Iris pigment epithelial cell (primary cell): Measurements from ENCODE around the gene KIF3B.
"Not testable (repeated sequence)": the region's sequence is repeated elsewhere in the genome, so short reads cannot be mapped to it uniquely, and the experiment has no call there.

Experiments used
- DNase-seq: peaks from one replicate; pipeline ENCODE4 v3.0.0-alpha.2; 2011; ENCODE audit warnings: low read depth

The KIF3B gene

GRCh38 chr20:32356622-32357374 lies 79.3 kb downstream of the KIF3B start:
- no peak for DNase-seq

- peak; percentile 69 for DNase-seq
Observed at GRCh38 chr20:32357375-32357868, 80.0 kb downstream of the KIF3B start.

- peak; percentile 97 for DNase-seq
Observed at GRCh38 chr20:32357869-32358631, 80.6 kb downstream of the KIF3B start, which contains the start of gene ASXL1. Gene ASXL1, plus strand, starts transcription at chr20:32358331. Its CDS starts 445 bp downstream, at chr20:32358776.

GRCh38 chr20:32358632-32358882 lies 81.1 kb downstream of the KIF3B start:
- DNase-seq = no peak

GRCh38 chr20:32358883-32359632 lies 81.6 kb downstream of the KIF3B start:
- peak; percentile 53 for DNase-seq

GRCh38 chr20:32359633-32360332 lies 82.3 kb downstream of the KIF3B start:
- no peak for DNase-seq

GRCh38 chr20:32360333-32360634 lies 82.8 kb downstream of the KIF3B start:
- no peak for DNase-seq

GRCh38 chr20:32362901-32363364 lies 85.5 kb downstream of the KIF3B start:
- DNase-seq = no peak

- no peak for DNase-seq
Observed at GRCh38 chr20:32363492-32363891, 86.0 kb downstream of the KIF3B start.

- DNase-seq = no peak
Observed at GRCh38 chr20:32364554-32365208, 87.2 kb downstream of the KIF3B start.

GRCh38 chr20:32365564-32365963 lies 88.1 kb downstream of the KIF3B start:
- no peak for DNase-seq

- no peak for DNase-seq
Observed at GRCh38 chr20:32366380-32366779, 88.9 kb downstream of the KIF3B start.

- DNase-seq = no peak
Observed at GRCh38 chr20:32368323-32368722, 90.9 kb downstream of the KIF3B start.

- peak; percentile 84 for DNase-seq
Observed at GRCh38 chr20:32368925-32369324, 91.5 kb downstream of the KIF3B start.

GRCh38 chr20:32370897-32371296 lies 93.4 kb downstream of the KIF3B start:
- no peak for DNase-seq

- no peak for DNase-seq
Observed at GRCh38 chr20:32378461-32378860, 101.0 kb downstream of the KIF3B start.

- DNase-seq = not testable (repeated sequence)
Observed at GRCh38 chr20:32380037-32380436, 102.6 kb downstream of the KIF3B start.

- DNase-seq = no peak
Observed at GRCh38 chr20:32380745-32381144, 103.3 kb downstream of the KIF3B start.

- DNase-seq = no peak
Observed at GRCh38 chr20:32382102-32382950, 104.9 kb downstream of the KIF3B start.

- DNase-seq = not testable (repeated sequence)
Observed at GRCh38 chr20:32383441-32383840, 106.0 kb downstream of the KIF3B start.
